ENCODE data around the gene TLR9. TPM values are rescaled to one million over a fixed set of nuclear protein-coding genes. Genes with fewer than 3 reads are reported as not detected.

The TLR9 gene
- total RNA-seq, 2 donors from 2014 or later: 1.2 to 2.3 TPM

GRCh38 chr3:52234516-52235447 lies 9.3 kb upstream of the TLR9 start:
- ATAC-seq (replicated peaks in 1 of 2) (no peak), DNase-seq (no peak)
- Mint-ChIP-seq H3K4me1 (ENCODE audit: low read depth) (peaks cover 74% of the 10 kb centered on the region), H3K9me3 (no peaks in the 10 kb centered on the region), H3K36me3 (ENCODE audit: insufficient read depth in 2 of 2) (peaks cover 10 to 19% of the 10 kb centered on the region in 2 donors), H3K27ac (no peak overlapping the region), H3K4me3 (peak overlapping the region in 1 of 2 donors; percentile 36), H3K27me3 (ENCODE audit: low read depth) (no peaks in the 10 kb centered on the region)

DNA sequence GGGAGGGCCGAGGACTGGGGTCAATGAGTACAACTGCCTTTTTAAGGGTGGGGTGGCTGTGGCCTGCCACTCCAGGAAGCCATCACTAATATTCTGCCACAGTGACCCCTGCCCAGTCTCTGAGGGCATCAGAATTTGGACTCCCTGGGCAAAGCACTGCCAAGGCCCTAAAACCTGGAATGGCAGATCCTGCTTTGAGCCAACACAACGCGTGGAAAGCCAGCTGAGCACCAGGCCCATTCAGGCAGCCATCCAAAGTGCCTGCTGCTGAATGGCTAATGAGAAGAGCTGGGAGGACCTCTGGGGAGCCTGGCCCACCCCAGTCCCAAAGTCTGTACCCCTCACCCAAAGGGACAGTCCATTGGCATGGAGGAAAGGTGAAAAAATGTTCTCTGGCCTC lies 8.5 kb upstream of the TLR9 start:
- Mint-ChIP-seq H3K4me1 (ENCODE audit: low read depth) (peaks cover 68% of the 10 kb centered on the region), H3K36me3 (ENCODE audit: insufficient read depth in 2 of 2) (peaks cover 6 to 18% of the 10 kb centered on the region in 2 donors), H3K9me3 (no peaks in the 10 kb centered on the region), H3K27ac (peak overlapping the region; percentile 75), H3K4me3 (no peak overlapping the region), H3K27me3 (ENCODE audit: low read depth) (no peaks in the 10 kb centered on the region)
- no peak for ATAC-seq (replicated peaks in 1 of 2)
- DNase-seq: no peak

- H3K27me3 Mint-ChIP-seq (ENCODE audit: low read depth): no peaks in the 10 kb centered on the region
- peak overlapping the region; percentile 75 for H3K27ac Mint-ChIP-seq
- H3K9me3 Mint-ChIP-seq: no peaks in the 10 kb centered on the region
- no peak for DNase-seq
- ATAC-seq (replicated peaks in 1 of 2): no peak
- H3K4me1 Mint-ChIP-seq (ENCODE audit: low read depth): peaks cover 65% of the 10 kb centered on the region
- peaks cover 2 to 18% of the 10 kb centered on the region in 2 donors for H3K36me3 Mint-ChIP-seq (ENCODE audit: insufficient read depth in 2 of 2)
- H3K4me3 Mint-ChIP-seq: peak overlapping the region in 1 of 2 donors; percentile 20
Observed at GRCh38 chr3:52233108-52233591, 7.7 kb upstream of the TLR9 start.

DNA sequence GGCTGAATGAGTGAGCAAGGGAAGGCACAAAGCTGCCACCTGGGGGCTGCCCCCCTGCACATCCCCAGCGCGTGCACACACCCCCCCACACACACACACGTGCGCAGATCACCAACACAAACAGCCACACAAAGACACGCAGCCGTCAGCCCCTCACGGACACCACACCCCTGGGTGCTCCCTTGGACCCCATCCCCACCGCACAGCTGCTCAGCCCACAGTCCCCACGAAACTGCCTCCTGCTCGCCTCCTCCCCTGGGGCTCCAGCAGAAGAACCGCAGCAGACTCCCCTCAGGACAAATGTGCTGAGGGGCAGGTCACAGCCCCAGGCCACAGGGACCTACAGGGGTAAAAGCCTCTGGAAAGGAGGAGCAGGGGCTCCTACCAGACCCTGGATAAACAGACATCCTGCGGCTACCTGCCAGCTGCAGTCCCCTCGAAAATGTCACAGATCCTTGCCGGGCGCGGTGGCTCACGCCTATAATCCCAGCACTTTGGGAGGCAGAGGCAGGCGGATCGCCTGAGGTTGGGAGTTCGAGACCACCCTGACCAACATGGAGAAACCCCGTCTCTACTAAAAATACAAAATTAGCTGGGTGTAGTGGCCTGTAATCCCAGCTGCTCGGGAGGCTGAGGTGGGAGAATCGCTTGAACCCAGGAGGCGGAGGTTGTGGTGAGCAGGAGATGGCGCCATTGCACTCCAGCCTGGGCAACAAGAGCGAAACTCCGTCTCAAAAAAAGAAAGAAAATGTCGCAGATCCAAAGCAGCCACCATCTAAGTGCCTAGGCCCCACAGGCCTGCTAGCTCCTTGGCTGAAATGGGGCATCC lies 7.0 kb upstream of the TLR9 start:
- Mint-ChIP-seq H3K4me1 (ENCODE audit: low read depth) (peaks cover 58% of the 10 kb centered on the region), H3K27ac (peak overlapping the region; percentile 75), H3K27me3 (ENCODE audit: low read depth) (no peaks in the 10 kb centered on the region), H3K9me3 (no peaks in the 10 kb centered on the region), H3K4me3 (peak overlapping the region in 1 of 2 donors; percentile 8), H3K36me3 (ENCODE audit: insufficient read depth in 2 of 2) (peaks cover 2 to 18% of the 10 kb centered on the region in 2 donors)
- peak in 1 of 2 donors; percentile 23 for ATAC-seq (replicated peaks in 1 of 2)
- peak in 1 of 2 donors; percentile 46 for DNase-seq

- Mint-ChIP-seq H3K36me3 (ENCODE audit: insufficient read depth in 2 of 2) (peaks cover 2 to 18% of the 10 kb centered on the region in 2 donors), H3K4me3 (peak overlapping the region; percentile 51 to 62), H3K27me3 (ENCODE audit: low read depth) (no peaks in the 10 kb centered on the region), H3K9me3 (no peaks in the 10 kb centered on the region), H3K4me1 (ENCODE audit: low read depth) (peaks cover 56% of the 10 kb centered on the region), H3K27ac (no peak overlapping the region)
- ATAC-seq (replicated peaks in 1 of 2): peak; percentile 84 to 85
- peak; percentile 88 to 93 for DNase-seq
Observed at GRCh38 chr3:52231502-52232278, 6.2 kb upstream of the TLR9 start.

DNA sequence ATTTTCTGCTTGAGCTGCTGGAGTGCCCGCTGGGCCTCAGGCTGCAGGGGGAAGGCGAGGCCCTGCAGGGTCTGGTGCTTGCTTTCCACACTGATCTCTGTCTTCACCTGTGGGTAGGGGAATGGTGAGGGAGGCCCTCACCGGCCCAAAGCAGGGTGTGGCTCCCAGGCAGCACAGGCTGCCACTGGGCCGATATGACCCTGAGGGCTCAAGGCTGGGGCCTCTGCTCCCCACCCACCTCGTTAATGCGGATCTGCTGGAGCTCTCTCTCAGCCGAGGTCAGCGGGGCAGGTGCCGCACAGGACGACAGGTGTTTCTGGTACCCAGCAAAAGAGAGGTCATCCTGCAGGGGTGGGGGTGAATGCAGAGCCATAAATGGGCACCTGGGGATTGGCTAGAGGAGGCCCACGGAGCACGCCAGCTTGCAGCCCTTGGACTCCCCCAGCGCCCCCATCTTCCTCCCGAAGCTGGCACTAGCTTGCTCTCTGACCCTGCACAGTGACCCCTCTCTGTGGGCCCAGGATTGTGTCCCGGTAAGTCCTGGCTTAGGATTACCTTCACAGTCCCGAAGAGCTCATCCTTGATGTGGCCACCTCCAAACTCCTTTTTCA lies 5.5 kb upstream of the TLR9 start:
- Mint-ChIP-seq H3K4me3 (no peak overlapping the region), H3K27me3 (ENCODE audit: low read depth) (no peaks in the 10 kb centered on the region), H3K9me3 (no peaks in the 10 kb centered on the region), H3K4me1 (ENCODE audit: low read depth) (peaks cover 56% of the 10 kb centered on the region), H3K36me3 (ENCODE audit: insufficient read depth in 2 of 2) (peaks cover 2 to 18% of the 10 kb centered on the region in 2 donors), H3K27ac (no peak overlapping the region)
- no peak for DNase-seq
- no peak for ATAC-seq (replicated peaks in 1 of 2)

- ATAC-seq (replicated peaks in 1 of 2) (no peak), DNase-seq (no peak)
- Mint-ChIP-seq H3K36me3 (ENCODE audit: insufficient read depth in 2 of 2) (peaks cover 2 to 18% of the 10 kb centered on the region in 2 donors), H3K27ac (peak overlapping the region; percentile 79), H3K4me1 (ENCODE audit: low read depth) (peaks cover 56% of the 10 kb centered on the region), H3K27me3 (ENCODE audit: low read depth) (no peaks in the 10 kb centered on the region), H3K4me3 (no peak overlapping the region), H3K9me3 (no peaks in the 10 kb centered on the region)
Observed at GRCh38 chr3:52230461-52230860, 5.0 kb upstream of the TLR9 start.

DNA sequence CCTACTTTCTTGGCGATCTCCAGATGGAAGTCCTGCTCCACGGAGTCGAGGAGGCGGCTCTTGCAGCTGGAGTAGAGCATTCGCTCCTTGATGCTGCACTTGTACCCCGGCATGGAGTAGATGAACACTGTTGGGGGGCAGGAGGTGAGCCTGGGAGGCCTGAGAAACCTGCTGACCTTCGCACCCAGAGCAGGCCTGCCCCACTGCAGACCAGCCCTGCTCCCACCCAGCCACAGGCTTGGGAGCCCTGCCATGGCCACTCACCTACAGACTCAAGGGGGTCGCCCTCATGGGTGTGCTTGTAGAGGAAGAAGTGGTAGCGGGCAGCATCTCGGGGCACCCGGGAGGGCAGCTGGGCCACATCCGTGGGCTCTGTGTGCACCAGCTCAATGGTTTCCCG lies 4.2 kb upstream of the TLR9 start:
- Mint-ChIP-seq H3K4me3 (no peak overlapping the region), H3K9me3 (no peaks in the 10 kb centered on the region), H3K27me3 (ENCODE audit: low read depth) (no peaks in the 10 kb centered on the region), H3K4me1 (ENCODE audit: low read depth) (peaks cover 61% of the 10 kb centered on the region), H3K27ac (no peak overlapping the region), H3K36me3 (ENCODE audit: insufficient read depth in 2 of 2) (peaks cover 2 to 18% of the 10 kb centered on the region in 2 donors)
- DNase-seq (no peak), ATAC-seq (replicated peaks in 1 of 2) (no peak)

DNA sequence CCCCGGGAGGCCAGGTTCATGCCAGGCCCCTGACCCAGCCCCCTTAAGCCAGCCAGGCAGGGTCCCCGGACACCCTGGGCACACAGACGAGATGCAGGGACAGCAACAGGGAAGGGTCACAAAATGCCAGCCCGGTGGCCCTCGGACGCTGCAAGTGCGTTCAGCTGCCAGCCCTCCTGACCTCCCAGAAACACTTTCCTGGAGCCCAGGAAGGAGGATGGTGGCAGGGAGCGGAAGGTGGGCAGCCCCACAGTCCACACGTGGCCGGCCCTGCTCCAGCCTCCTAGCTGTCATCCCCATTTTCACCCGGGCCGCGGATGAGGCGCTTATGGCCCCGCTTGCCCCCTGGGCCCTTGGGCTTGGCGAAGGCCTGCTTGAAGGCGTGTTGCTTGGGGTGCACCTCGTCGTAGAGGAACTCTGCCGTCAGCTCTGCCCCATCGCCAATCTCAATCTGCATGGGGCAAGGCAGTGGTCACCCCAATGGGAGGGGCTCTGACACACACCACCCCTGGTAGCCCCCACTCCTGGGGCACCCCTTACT lies 3.4 kb upstream of the TLR9 start:
- Mint-ChIP-seq H3K27ac (no peak overlapping the region), H3K4me3 (no peak overlapping the region), H3K9me3 (no peaks in the 10 kb centered on the region), H3K27me3 (ENCODE audit: low read depth) (no peaks in the 10 kb centered on the region), H3K4me1 (ENCODE audit: low read depth) (peaks cover 61% of the 10 kb centered on the region), H3K36me3 (ENCODE audit: insufficient read depth in 2 of 2) (peaks cover 2 to 18% of the 10 kb centered on the region in 2 donors)
- no peak for ATAC-seq (replicated peaks in 1 of 2)
- DNase-seq: no peak

DNA sequence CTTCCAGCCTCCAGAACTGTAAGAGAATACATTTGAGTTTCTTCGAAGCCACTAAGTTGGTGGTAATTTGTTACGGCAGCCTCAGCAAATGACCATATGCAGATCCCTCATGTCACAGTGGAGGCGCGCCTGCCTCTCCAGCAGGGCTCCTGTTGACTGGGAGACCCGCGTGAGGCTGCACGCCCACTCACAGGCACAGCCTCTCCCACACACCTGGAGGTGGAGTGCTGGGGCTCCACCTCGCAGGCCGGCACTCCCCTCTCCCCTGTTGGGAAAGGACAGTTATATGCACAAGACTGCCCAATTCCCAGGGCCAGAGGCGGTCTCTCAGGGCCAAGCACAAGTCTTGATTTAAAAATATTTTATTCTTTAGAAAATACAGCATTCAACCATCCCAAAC lies 2.8 kb upstream of the TLR9 start:
- no peaks in the 10 kb centered on the region for H3K27me3 Mint-ChIP-seq (ENCODE audit: low read depth)

DNA sequence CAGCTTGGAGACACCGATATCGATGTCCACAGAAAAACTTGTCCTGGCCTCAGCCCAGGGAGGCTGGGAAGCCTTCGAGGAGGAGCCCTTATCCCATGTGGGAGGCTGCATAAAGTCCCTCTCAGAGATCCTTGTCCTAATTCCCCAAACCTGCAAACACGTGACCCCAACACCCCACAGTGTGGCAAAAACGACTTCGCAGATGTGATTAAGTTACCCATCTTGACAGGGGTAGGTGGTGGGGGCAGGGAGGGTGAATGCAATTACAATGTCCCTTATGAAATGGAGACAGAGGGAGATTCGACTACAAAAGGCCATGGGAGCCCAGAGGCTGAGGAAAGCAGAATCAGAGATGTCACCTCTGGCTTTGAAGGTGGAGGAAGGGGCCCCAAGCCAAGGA lies 2.3 kb upstream of the TLR9 start:
- no peak for DNase-seq
- Mint-ChIP-seq H3K36me3 (ENCODE audit: insufficient read depth in 2 of 2) (peaks cover 2 to 18% of the 10 kb centered on the region in 2 donors), H3K9me3 (no peaks in the 10 kb centered on the region), H3K27ac (no peak overlapping the region), H3K27me3 (ENCODE audit: low read depth) (no peaks in the 10 kb centered on the region), H3K4me1 (ENCODE audit: low read depth) (peaks cover 61% of the 10 kb centered on the region), H3K4me3 (no peak overlapping the region)
- no peak for ATAC-seq (replicated peaks in 1 of 2)

More for the DNA sequence above, 2.8 kb upstream of the TLR9 start:
- Mint-ChIP-seq H3K4me1 (ENCODE audit: low read depth) (peaks cover 61% of the 10 kb centered on the region), H3K27ac (no peak overlapping the region), H3K9me3 (no peaks in the 10 kb centered on the region), H3K4me3 (no peak overlapping the region), H3K36me3 (ENCODE audit: insufficient read depth in 2 of 2) (peaks cover 2 to 18% of the 10 kb centered on the region in 2 donors)
- ATAC-seq (replicated peaks in 1 of 2): no peak
- DNase-seq: no peak

GRCh38 chr3:52227117-52227516 lies 1.7 kb upstream of the TLR9 start:
- Mint-ChIP-seq H3K9me3 (no peaks in the 10 kb centered on the region), H3K27me3 (ENCODE audit: low read depth) (no peaks in the 10 kb centered on the region), H3K4me3 (peak overlapping the region in 1 of 2 donors; percentile 33), H3K36me3 (ENCODE audit: insufficient read depth in 2 of 2) (peaks cover 2 to 16% of the 10 kb centered on the region in 2 donors), H3K4me1 (ENCODE audit: low read depth) (peaks cover 61% of the 10 kb centered on the region), H3K27ac (peak overlapping the region; percentile 78)
- DNase-seq (no peak), ATAC-seq (replicated peaks in 1 of 2) (no peak)

All from activated T-cell treated with anti-CD3 and anti-CD28 coated beads, Interleukin-2, amount 50 U/mL, for 72 hours (primary cell).